Erythroblast (primary cell): ENCODE measurements around the gene SEZ6L.

Experiments
- GATA1 ChIP-seq: IDR thresholded peaks from 2 replicates; pipeline ENCODE4 v1.6.1; 2011; ENCODE audit warnings: low read depth, mild to moderate bottlenecking, control low read depth, low read length, moderate library complexity
- POLR2A ChIP-seq: IDR thresholded peaks from 2 replicates; pipeline ENCODE4 v1.6.1; 2011; ENCODE audit warnings: mild to moderate bottlenecking, low read length

- TF ChIP-seq POLR2A (no peak), GATA1 (no peak)
These were observed 46.3 kb upstream of the SEZ6L start for GRCh38 chr22:26122920-26123468.
